HEK293 (cell line): Measurements from ENCODE around the gene TMED4.

ENCODE experiments used
- REPIN1 ChIP-seq: fragments of 450-650 bp; formaldehyde crosslinking; IDR thresholded peaks from 2 replicates; pipeline ENCODE4 v1.5.1; 2017; ENCODE audit warnings: missing biosample characterization, missing genetic modification characterization, low read depth
- SCRT2 ChIP-seq: fragments of 450-650 bp; formaldehyde crosslinking; IDR thresholded peaks from 2 replicates; pipeline ENCODE4 v1.5.1; 2016; ENCODE audit warnings: missing biosample characterization, missing genetic modification characterization
- ZNF19 ChIP-seq: fragments of 450-650 bp; formaldehyde crosslinking; IDR thresholded peaks from 2 replicates; pipeline ENCODE4; 2016; ENCODE audit warnings: missing biosample characterization, missing genetic modification characterization, low read depth
- ZNF2 ChIP-seq: fragments of 450-650 bp; formaldehyde crosslinking; IDR thresholded peaks from 2 replicates; pipeline ENCODE4 v1.5.1; 2016; ENCODE audit warnings: missing biosample characterization, missing genetic modification characterization
- ZNF211 ChIP-seq: fragments of 450-650 bp; formaldehyde crosslinking; IDR thresholded peaks from 2 replicates; pipeline ENCODE4 v1.5.1; 2016; ENCODE audit warnings: low read depth, missing biosample characterization, missing genetic modification characterization
- ZNF214 ChIP-seq: fragments of 450-650 bp; formaldehyde crosslinking; IDR thresholded peaks from 2 replicates; pipeline ENCODE4 v1.5.1; 2017; ENCODE audit warnings: missing biosample characterization, mild to moderate bottlenecking, missing genetic modification characterization, borderline replicate concordance
- ZNF248 ChIP-seq: fragments of 450-650 bp; formaldehyde crosslinking; IDR thresholded peaks from 2 replicates; pipeline ENCODE4 v1.5.1; 2017; ENCODE audit warnings: missing biosample characterization, missing genetic modification characterization
- ZNF514 ChIP-seq: fragments of 450-650 bp; formaldehyde crosslinking; IDR thresholded peaks from 2 replicates; pipeline ENCODE4 v1.5.1; 2016; ENCODE audit warnings: missing biosample characterization, missing genetic modification characterization
- ZNF558 ChIP-seq: fragments of 450-650 bp; formaldehyde crosslinking; IDR thresholded peaks from 2 replicates; pipeline ENCODE4 v1.5.1; 2016; ENCODE audit warnings: missing biosample characterization, missing genetic modification characterization
- ZNF560 ChIP-seq: fragments of 450-650 bp; formaldehyde crosslinking; IDR thresholded peaks from 2 replicates; pipeline ENCODE4 v1.5.1; 2017; ENCODE audit warnings: missing biosample characterization, missing genetic modification characterization, borderline replicate concordance
- ZNF610 ChIP-seq: fragments of 450-650 bp; formaldehyde crosslinking; IDR thresholded peaks from 2 replicates; pipeline ENCODE4 v1.5.1; 2016; ENCODE audit warnings: missing biosample characterization, missing genetic modification characterization, borderline replicate concordance
- ZNF621 ChIP-seq: fragments of 450-650 bp; formaldehyde crosslinking; IDR thresholded peaks from 2 replicates; pipeline ENCODE4 v1.5.1; 2017; ENCODE audit warnings: missing biosample characterization, missing genetic modification characterization
- ZNF670 ChIP-seq: fragments of 450-650 bp; formaldehyde crosslinking; IDR thresholded peaks from 2 replicates; pipeline ENCODE4 v1.5.1; 2016; ENCODE audit warnings: missing biosample characterization, missing genetic modification characterization, low read depth
- ZNF701 ChIP-seq: fragments of 450-650 bp; formaldehyde crosslinking; IDR thresholded peaks from 2 replicates; pipeline ENCODE4 v1.5.1; 2016; ENCODE audit warnings: missing biosample characterization, missing genetic modification characterization
- ZNF785 ChIP-seq: fragments of 450-650 bp; formaldehyde crosslinking; IDR thresholded peaks from 2 replicates; pipeline ENCODE4 v1.5.1; 2016; ENCODE audit warnings: missing biosample characterization, missing genetic modification characterization
- ZNF830 ChIP-seq: fragments of 450-650 bp; IDR thresholded peaks from 2 replicates; pipeline ENCODE4 v1.5.0; 2018; ENCODE audit warnings: missing biosample characterization, missing genetic modification characterization, low read depth, mild to moderate bottlenecking, moderate library complexity
- ZXDB ChIP-seq: fragments of 450-650 bp; formaldehyde crosslinking; IDR thresholded peaks from 2 replicates; pipeline ENCODE4 v1.5.1; 2016; ENCODE audit warnings: missing biosample characterization, missing genetic modification characterization
- TF ChIP-seq, protein P1 (sequence below): sonication (generic); formaldehyde crosslinking; IDR thresholded peaks from 2 replicates; pipeline ENCODE4 v1.8.1; 2022; ENCODE audit warnings: mild to moderate bottlenecking, moderate library complexity, missing genetic modification reagents
- TF ChIP-seq, protein P2 (sequence below): fragments of 450-650 bp; formaldehyde crosslinking; IDR thresholded peaks from 2 replicates; pipeline ENCODE4 v1.5.1; 2016; ENCODE audit warnings: missing biosample characterization, missing genetic modification characterization, low read depth
- TF ChIP-seq, protein P3 (sequence below): fragments of 450-650 bp; formaldehyde crosslinking; IDR thresholded peaks from 2 replicates; pipeline ENCODE4 v1.5.1; 2017; ENCODE audit warnings: missing biosample characterization, missing genetic modification characterization
- TF ChIP-seq, protein P4 (sequence below): fragments of 450-650 bp; formaldehyde crosslinking; IDR thresholded peaks from 2 replicates; pipeline ENCODE4 v1.5.1; 2017; ENCODE audit warnings: missing biosample characterization, missing genetic modification characterization
- TF ChIP-seq, protein P5 (sequence below): fragments of 450-650 bp; formaldehyde crosslinking; IDR thresholded peaks from 2 replicates; pipeline ENCODE4 v1.5.1; 2016; ENCODE audit warnings: missing biosample characterization, missing genetic modification characterization
- TF ChIP-seq, protein P6 (sequence below): fragments of 450-650 bp; formaldehyde crosslinking; IDR thresholded peaks from 2 replicates; pipeline ENCODE4 v1.5.1; 2016; ENCODE audit warnings: missing biosample characterization, missing genetic modification characterization
- TF ChIP-seq, protein P7 (sequence below): fragments of 450-650 bp; formaldehyde crosslinking; IDR thresholded peaks from 2 replicates; pipeline ENCODE4 v1.5.1; 2016; ENCODE audit warnings: missing biosample characterization, missing genetic modification characterization, low read depth
- TF ChIP-seq, protein P8 (sequence below): fragments of 450-650 bp; formaldehyde crosslinking; IDR thresholded peaks from 2 replicates; pipeline ENCODE4 v1.5.1; 2016; ENCODE audit warnings: missing biosample characterization, missing genetic modification characterization

The TMED4 gene

DNA sequence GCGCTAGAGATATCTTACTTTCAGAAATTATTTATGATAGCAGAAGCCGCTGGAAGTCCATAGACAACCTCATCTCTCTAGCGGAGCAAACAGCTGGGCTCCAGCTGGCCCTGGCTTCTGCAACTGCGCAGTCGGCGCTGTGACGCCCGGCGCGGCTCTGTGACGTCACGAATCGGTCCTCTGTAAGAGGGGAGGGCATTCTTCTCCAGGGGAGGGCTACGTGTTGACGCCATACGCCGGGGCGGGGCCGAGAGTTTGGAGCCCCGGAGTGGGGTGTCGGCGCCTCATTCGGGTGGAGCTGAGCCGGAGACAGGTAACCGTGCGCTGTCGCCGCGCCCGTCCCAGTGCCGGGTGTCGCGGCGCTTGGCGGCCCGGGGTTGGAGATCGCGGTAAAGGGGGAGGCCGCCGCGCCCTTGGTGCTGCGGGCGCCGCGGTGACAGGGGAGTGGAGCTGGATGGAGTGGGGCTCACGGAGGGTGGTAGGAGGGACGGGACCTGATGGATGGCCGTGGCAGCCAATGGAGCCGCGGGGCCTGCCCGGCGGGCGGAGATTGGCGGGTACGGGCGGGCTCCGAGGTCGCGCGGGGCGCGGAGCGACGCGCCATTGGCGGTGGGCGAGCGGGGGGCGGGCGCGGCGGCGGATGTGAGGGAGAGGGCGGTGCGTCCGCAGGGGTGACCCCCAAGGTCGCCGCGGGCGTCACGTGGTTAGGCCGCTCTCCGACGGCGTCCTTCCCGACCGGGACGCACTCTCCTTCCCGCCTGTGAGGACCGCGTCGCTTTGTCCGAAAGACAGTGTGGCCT lies 24.5 kb upstream of the TMED4 start, which contains the start of gene OGDH (continued):
- TF ChIP-seq, protein P1, sequence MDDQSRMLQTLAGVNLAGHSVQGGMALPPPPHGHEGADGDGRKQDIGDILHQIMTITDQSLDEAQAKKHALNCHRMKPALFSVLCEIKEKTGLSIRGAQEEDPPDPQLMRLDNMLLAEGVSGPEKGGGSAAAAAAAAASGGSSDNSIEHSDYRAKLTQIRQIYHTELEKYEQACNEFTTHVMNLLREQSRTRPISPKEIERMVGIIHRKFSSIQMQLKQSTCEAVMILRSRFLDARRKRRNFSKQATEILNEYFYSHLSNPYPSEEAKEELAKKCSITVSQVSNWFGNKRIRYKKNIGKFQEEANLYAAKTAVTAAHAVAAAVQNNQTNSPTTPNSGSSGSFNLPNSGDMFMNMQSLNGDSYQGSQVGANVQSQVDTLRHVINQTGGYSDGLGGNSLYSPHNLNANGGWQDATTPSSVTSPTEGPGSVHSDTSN (CRISPR knock-in tag), result peak; percentile 99
- peak; percentile 93 for TF ChIP-seq ZXDB (tag by site-specific recombination)
- no peak for TF ChIP-seq ZNF785 (tag by site-specific recombination)
- peak; percentile 74; the same call in 1 of the 2 replicates for TF ChIP-seq ZNF610 (tag by site-specific recombination)
- no peak for TF ChIP-seq ZNF560 (tag by site-specific recombination)
- TF ChIP-seq SCRT2, result no peak
- TF ChIP-seq ZNF214 (tag by site-specific recombination), result no peak
- no peak for TF ChIP-seq ZNF19 (tag by site-specific recombination)
- TF ChIP-seq, protein P2, sequence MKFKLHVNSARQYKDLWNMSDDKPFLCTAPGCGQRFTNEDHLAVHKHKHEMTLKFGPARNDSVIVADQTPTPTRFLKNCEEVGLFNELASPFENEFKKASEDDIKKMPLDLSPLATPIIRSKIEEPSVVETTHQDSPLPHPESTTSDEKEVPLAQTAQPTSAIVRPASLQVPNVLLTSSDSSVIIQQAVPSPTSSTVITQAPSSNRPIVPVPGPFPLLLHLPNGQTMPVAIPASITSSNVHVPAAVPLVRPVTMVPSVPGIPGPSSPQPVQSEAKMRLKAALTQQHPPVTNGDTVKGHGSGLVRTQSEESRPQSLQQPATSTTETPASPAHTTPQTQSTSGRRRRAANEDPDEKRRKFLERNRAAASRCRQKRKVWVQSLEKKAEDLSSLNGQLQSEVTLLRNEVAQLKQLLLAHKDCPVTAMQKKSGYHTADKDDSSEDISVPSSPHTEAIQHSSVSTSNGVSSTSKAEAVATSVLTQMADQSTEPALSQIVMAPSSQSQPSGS, result peak; percentile 97
- no peak for TF ChIP-seq ZNF558 (tag by site-specific recombination)
- TF ChIP-seq, protein P3, sequence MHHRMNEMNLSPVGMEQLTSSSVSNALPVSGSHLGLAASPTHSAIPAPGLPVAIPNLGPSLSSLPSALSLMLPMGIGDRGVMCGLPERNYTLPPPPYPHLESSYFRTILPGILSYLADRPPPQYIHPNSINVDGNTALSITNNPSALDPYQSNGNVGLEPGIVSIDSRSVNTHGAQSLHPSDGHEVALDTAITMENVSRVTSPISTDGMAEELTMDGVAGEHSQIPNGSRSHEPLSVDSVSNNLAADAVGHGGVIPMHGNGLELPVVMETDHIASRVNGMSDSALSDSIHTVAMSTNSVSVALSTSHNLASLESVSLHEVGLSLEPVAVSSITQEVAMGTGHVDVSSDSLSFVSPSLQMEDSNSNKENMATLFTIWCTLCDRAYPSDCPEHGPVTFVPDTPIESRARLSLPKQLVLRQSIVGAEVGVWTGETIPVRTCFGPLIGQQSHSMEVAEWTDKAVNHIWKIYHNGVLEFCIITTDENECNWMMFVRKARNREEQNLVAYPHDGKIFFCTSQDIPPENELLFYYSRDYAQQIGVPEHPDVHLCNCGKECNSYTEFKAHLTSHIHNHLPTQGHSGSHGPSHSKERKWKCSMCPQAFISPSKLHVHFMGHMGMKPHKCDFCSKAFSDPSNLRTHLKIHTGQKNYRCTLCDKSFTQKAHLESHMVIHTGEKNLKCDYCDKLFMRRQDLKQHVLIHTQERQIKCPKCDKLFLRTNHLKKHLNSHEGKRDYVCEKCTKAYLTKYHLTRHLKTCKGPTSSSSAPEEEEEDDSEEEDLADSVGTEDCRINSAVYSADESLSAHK (tag by site-specific recombination), result no peak
- TF ChIP-seq REPIN1, result no peak
- TF ChIP-seq ZNF514 (tag by site-specific recombination), result no peak
- TF ChIP-seq ZNF2 (tag by site-specific recombination), result peak; percentile 91
- no peak for TF ChIP-seq ZNF248 (tag by site-specific recombination)
- TF ChIP-seq ZNF211 (tag by site-specific recombination), result no peak
- TF ChIP-seq, protein P4, sequence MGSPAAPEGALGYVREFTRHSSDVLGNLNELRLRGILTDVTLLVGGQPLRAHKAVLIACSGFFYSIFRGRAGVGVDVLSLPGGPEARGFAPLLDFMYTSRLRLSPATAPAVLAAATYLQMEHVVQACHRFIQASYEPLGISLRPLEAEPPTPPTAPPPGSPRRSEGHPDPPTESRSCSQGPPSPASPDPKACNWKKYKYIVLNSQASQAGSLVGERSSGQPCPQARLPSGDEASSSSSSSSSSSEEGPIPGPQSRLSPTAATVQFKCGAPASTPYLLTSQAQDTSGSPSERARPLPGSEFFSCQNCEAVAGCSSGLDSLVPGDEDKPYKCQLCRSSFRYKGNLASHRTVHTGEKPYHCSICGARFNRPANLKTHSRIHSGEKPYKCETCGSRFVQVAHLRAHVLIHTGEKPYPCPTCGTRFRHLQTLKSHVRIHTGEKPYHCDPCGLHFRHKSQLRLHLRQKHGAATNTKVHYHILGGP (tag by site-specific recombination), result no peak
- TF ChIP-seq, protein P5, sequence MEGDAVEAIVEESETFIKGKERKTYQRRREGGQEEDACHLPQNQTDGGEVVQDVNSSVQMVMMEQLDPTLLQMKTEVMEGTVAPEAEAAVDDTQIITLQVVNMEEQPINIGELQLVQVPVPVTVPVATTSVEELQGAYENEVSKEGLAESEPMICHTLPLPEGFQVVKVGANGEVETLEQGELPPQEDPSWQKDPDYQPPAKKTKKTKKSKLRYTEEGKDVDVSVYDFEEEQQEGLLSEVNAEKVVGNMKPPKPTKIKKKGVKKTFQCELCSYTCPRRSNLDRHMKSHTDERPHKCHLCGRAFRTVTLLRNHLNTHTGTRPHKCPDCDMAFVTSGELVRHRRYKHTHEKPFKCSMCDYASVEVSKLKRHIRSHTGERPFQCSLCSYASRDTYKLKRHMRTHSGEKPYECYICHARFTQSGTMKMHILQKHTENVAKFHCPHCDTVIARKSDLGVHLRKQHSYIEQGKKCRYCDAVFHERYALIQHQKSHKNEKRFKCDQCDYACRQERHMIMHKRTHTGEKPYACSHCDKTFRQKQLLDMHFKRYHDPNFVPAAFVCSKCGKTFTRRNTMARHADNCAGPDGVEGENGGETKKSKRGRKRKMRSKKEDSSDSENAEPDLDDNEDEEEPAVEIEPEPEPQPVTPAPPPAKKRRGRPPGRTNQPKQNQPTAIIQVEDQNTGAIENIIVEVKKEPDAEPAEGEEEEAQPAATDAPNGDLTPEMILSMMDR (tag by site-specific recombination), result no peak
- no peak for TF ChIP-seq ZNF621
- no peak for TF ChIP-seq ZNF670 (tag by site-specific recombination)
- TF ChIP-seq, protein P6, sequence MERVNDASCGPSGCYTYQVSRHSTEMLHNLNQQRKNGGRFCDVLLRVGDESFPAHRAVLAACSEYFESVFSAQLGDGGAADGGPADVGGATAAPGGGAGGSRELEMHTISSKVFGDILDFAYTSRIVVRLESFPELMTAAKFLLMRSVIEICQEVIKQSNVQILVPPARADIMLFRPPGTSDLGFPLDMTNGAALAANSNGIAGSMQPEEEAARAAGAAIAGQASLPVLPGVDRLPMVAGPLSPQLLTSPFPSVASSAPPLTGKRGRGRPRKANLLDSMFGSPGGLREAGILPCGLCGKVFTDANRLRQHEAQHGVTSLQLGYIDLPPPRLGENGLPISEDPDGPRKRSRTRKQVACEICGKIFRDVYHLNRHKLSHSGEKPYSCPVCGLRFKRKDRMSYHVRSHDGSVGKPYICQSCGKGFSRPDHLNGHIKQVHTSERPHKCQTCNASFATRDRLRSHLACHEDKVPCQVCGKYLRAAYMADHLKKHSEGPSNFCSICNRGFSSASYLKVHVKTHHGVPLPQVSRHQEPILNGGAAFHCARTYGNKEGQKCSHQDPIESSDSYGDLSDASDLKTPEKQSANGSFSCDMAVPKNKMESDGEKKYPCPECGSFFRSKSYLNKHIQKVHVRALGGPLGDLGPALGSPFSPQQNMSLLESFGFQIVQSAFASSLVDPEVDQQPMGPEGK (tag by site-specific recombination), result peak; percentile 100
- no peak for TF ChIP-seq ZNF701 (tag by site-specific recombination)
- TF ChIP-seq, protein P7, sequence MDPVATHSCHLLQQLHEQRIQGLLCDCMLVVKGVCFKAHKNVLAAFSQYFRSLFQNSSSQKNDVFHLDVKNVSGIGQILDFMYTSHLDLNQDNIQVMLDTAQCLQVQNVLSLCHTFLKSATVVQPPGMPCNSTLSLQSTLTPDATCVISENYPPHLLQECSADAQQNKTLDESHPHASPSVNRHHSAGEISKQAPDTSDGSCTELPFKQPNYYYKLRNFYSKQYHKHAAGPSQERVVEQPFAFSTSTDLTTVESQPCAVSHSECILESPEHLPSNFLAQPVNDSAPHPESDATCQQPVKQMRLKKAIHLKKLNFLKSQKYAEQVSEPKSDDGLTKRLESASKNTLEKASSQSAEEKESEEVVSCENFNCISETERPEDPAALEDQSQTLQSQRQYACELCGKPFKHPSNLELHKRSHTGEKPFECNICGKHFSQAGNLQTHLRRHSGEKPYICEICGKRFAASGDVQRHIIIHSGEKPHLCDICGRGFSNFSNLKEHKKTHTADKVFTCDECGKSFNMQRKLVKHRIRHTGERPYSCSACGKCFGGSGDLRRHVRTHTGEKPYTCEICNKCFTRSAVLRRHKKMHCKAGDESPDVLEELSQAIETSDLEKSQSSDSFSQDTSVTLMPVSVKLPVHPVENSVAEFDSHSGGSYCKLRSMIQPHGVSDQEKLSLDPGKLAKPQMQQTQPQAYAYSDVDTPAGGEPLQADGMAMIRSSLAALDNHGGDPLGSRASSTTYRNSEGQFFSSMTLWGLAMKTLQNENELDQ (tag by site-specific recombination), result no peak
- no peak for TF ChIP-seq ZNF830 (tag by site-specific recombination)
- TF ChIP-seq, protein P8, sequence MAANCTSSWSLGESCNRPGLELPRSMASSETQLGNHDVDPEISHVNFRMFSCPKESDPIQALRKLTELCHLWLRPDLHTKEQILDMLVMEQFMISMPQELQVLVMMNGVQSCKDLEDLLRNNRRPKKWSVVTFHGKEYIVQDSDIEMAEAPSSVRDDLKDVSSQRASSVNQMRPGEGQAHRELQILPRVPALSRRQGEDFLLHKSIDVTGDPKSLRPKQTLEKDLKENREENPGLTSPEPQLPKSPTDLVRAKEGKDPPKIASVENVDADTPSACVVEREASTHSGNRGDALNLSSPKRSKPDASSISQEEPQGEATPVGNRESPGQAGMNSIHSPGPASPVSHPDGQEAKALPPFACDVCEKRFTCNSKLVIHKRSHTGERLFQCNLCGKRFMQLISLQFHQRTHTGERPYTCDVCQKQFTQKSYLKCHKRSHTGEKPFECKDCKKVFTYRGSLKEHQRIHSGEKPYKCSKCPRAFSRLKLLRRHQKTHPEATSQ (tag by site-specific recombination), result no peak; the same call in 1 of the 2 replicates
